Stimulated activated naive CD8-positive, alpha-beta T cell treated with anti-CD3 and anti-CD28 coated beads, Interleukin-15, amount 100 ng/mL, for 72 hours (primary cell): ENCODE measurements around the gene ANKRD11.
"Not testable (repeated sequence)": the region's sequence is repeated elsewhere in the genome, so short reads cannot be mapped to it uniquely, and the experiment has no call there.

Experiments used
- ATAC-seq: fragments of 150-1000 bp; cut with Tn5 transposase; 2 replicates; pipeline ENCODE4 v1.10.0; 2021; ENCODE audit warnings: mild to moderate bottlenecking, moderate library complexity
- DNase-seq, 2 donors: peaks; one replicate each; pipeline ENCODE4 v3.0.0; 2021 to 2022
- H3K27ac Mint-ChIP-seq, 2 donors: one replicate each; pipeline ENCODE4 v1.8.0; 2022; ENCODE audit warnings: mild to moderate bottlenecking in 2 of 2, mixed read lengths in 2 of 2, moderate library complexity in 2 of 2
- H3K27me3 Mint-ChIP-seq: one replicate; pipeline ENCODE4 v1.8.0; 2022; ENCODE audit warnings: mixed read lengths
- H3K4me1 Mint-ChIP-seq: one replicate; pipeline ENCODE4 v1.8.0; 2022; ENCODE audit warnings: mild to moderate bottlenecking, mixed read lengths
- H3K4me3 Mint-ChIP-seq, 2 donors: one replicate each; pipeline ENCODE4 v1.8.0; 2022; ENCODE audit warnings: mild to moderate bottlenecking in 2 of 2, mixed read lengths in 2 of 2, moderate library complexity in 1 of 2
- H3K9me3 Mint-ChIP-seq, 2 donors: one replicate each; pipeline ENCODE4 v1.8.0; 2022; ENCODE audit warnings: mixed read lengths in 2 of 2

ANKRD11 gene

DNA sequence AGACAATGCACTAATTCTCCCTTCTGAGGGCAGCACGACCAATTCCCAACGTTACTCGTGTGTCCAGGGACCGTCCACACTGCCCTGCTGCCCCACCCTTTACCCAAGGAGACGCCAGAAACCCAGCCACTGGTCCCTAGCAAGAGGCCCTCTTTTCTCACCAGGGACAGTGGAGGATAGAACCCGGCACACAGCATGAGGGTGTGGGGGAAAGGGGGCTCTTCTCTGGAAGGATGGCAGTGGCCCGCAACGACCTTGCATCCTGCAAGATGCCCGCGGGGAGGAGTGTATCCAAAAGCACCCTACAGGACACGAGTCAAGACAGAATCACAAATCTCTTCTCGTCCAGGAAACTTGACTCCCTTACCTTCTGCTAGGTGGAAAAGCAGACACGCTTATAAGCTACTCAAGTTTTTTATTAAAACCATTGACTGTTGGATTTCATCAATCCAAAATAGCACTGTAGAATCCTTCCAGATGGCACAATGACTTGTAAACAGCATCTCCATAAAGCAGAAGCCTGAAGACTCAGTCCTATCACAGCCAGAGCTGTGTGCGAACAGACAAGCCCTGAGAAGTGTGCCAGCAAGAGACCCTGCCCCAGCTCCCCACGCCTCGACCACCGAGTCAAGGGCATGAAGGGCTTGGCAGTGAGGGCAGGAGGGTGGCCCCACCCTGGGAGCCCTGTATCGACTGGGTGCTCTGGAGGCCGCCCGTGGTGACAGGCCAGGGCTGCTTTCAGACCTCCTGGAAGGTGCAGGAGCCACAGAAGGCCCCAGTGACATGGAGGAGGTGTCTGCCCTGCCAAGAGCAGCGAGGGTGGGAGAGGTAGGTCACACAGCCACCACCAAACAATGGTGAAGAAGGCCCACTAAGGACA, 103.8 kb downstream of the ANKRD11 start:
- H3K27ac Mint-ChIP-seq: peak overlapping the region; percentile 61 to 85
- H3K27me3 Mint-ChIP-seq: no peaks in the 10 kb centered on the region
- no peak overlapping the region for H3K4me3 Mint-ChIP-seq
- DNase-seq: no peak
- no peaks in the 10 kb centered on the region for H3K9me3 Mint-ChIP-seq
- ATAC-seq: no peak
- peaks cover 88% of the 10 kb centered on the region for H3K4me1 Mint-ChIP-seq

DNA sequence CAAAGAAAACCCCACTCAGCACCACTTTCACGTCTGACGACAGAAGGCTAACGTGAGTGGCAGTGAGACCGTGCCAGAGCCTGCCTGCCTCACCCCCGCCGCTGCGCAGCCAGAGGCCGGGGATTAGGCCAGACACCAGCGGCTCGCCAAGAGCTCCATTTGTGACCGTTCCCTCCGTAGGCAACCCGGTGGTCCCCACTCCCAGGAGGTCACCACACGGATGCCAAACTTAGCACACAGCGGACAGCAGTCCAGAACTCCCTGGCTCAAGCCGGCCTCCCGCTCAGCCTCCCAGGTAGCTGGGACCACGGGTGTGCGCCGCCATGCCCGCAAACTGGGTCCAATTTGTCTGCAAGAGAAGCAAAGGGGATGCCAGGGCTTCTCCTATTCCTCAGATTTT, 104.6 kb downstream of the ANKRD11 start:
- Mint-ChIP-seq H3K27me3 (no peaks in the 10 kb centered on the region), H3K9me3 (no peaks in the 10 kb centered on the region), H3K27ac (peak overlapping the region in 1 of 2 donors; percentile 27), H3K4me3 (no peak overlapping the region), H3K4me1 (peaks cover 88% of the 10 kb centered on the region)
- DNase-seq: no peak
- ATAC-seq: no peak

DNA sequence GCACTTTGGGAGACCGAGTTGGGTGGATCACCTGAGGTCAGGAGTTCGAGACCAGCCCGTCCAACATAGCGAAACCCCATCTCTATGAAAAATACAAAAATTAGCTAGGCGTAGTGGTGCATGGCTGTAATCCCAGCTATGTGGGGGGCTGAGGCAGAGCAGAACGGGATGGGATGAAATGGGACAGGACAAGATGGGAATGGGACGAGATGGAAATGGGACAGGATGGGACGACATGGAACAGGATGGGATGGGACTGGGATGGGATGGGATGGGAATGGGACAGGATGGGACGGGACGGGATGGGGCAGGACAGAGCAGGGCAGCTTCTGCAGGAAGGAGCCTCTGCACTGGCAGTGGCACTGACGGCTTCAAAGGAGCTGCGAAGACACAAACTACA, 106.1 kb downstream of the ANKRD11 start:
- H3K9me3 Mint-ChIP-seq: no peaks in the 10 kb centered on the region

DNA sequence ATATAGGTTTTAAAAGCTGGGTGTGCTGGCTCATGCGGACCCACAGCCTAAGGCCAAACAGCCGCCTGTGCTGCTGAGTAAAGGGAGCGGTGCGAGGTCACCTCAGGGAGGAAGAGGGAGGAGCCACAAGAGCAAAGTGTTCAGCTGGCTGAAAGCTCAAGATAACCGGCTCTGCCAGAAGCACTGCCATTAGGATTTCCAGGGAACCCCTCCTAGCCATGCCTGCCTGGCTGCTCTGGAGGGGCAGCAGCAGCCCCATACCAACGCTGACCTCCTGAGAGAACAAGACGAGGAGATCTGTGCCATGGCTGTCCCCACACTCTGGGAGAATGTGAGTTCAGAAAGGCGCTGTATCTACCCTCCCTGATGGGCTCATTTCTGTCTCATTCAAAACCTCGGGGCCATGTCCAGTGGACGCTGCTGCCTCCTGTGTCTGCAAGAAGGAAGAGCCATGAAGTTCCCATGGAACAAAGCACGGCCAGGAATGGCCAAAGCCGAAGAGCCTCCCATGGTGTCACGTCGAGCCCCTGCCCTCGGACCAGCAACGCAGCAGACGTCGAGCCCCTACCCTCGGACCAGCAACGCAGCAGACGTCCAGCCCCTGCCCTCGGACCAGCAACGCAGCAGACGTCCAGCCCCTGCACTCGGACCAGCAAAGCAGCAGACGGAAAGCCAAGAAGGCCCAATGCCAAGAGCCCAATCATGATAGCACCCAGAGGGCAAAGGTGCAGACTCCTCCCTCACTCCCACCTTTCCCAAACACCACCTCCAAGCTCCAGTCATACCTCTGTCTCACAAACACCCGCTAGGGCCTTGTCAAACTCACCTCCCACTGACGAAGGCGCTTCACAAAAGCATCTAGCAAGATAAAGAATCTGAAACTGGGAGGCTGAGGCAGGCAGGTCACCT, 107.0 kb downstream of the ANKRD11 start:
- ATAC-seq: peak; percentile 86
- Mint-ChIP-seq H3K27ac (peak overlapping the region; percentile 31 to 77), H3K4me3 (peak overlapping the region; percentile 59 to 76), H3K4me1 (peaks cover 96% of the 10 kb centered on the region), H3K9me3 (no peaks in the 10 kb centered on the region), H3K27me3 (no peaks in the 10 kb centered on the region)
- peak in 1 of 2 donors; percentile 30 for DNase-seq

More for the DNA sequence above, 106.1 kb downstream of the ANKRD11 start:
- Mint-ChIP-seq H3K4me3 (peak overlapping the region; percentile 48 to 76), H3K27ac (no peak overlapping the region), H3K27me3 (no peaks in the 10 kb centered on the region), H3K4me1 (peaks cover 96% of the 10 kb centered on the region)
- ATAC-seq (no peak), DNase-seq (no peak)

DNA sequence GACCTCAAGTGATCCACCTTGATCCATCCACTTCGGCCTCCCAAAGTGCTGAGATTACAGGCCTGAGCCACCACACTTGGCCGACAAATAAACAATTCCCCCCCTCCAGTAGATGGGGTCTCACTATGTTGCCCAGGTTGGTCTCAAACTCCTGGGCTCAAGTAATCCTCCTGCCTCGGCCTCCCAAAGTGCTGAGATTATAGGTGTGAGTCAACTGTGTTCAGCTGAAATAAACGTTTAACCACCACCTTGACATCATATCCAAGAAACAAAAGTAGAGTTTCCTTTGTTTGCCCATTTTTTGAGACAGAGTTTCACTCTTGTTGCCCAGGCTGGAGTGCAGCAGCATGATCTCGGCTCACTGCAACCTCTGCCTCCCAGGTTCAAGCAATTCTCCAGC, 107.8 kb downstream of the ANKRD11 start:
- peak overlapping the region; percentile 31 to 77 for H3K27ac Mint-ChIP-seq
- DNase-seq: not testable (repeated sequence)

DNA sequence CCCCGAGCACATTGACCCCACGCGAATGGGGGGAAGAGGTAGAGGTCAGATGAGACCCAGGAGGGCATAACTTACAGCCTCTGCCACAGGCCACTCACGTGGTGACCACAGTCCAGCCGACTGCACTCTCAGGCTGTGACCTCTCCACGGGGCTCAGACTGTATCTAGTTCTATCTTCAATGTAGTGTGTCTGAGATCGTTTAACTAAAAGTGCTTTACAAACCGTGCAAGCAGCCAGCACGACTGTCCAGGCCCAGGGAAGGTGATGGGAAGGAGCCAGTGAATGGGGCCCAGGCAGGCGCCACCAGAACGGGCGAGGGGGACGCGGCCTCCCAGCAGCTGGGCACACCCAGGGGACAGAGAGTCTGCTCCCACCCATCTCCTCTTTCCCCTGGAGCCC, 108.6 kb downstream of the ANKRD11 start:
- Mint-ChIP-seq H3K4me3 (no peak overlapping the region), H3K27me3 (no peaks in the 10 kb centered on the region), H3K27ac (peak overlapping the region; percentile 3 to 34), H3K4me1 (peaks cover 98% of the 10 kb centered on the region), H3K9me3 (no peaks in the 10 kb centered on the region)
- ATAC-seq: no peak
- no peak for DNase-seq

More for the DNA sequence above, 107.8 kb downstream of the ANKRD11 start:
- not testable (repeated sequence) for H3K9me3 Mint-ChIP-seq, H3K27me3 Mint-ChIP-seq
- Mint-ChIP-seq H3K4me1 (peaks cover 97% of the 10 kb centered on the region), H3K4me3 (peak overlapping the region in 1 of 2 donors; percentile 59)
- peak; percentile 64 for ATAC-seq

DNA sequence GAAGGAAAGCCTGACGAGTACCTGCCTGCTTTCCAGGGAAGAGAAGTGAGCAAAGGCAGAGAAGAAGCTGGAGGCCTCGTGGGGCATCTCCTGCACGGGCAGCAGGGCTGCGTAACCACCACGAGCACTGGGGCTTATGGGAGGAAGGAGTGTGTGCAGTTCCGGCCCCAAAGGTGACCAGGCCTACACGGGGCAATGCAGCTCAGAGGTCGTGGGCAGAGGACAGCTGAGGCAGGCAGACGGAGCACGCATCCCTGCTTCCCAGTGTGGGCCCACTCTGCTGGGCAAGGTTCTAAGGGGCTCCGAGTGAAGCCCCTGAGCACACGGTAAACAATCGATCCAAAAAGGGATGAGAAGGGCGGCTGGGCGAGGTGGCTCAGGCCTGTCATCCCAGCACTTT, 109.7 kb downstream of the ANKRD11 start:
- no peak for ATAC-seq
- peak overlapping the region in 1 of 2 donors; percentile 13 for H3K27ac Mint-ChIP-seq
- H3K9me3 Mint-ChIP-seq: no peaks in the 10 kb centered on the region
- H3K4me1 Mint-ChIP-seq: peaks cover 97% of the 10 kb centered on the region
- DNase-seq: no peak
- H3K27me3 Mint-ChIP-seq: no peaks in the 10 kb centered on the region
- H3K4me3 Mint-ChIP-seq: no peak overlapping the region

DNA sequence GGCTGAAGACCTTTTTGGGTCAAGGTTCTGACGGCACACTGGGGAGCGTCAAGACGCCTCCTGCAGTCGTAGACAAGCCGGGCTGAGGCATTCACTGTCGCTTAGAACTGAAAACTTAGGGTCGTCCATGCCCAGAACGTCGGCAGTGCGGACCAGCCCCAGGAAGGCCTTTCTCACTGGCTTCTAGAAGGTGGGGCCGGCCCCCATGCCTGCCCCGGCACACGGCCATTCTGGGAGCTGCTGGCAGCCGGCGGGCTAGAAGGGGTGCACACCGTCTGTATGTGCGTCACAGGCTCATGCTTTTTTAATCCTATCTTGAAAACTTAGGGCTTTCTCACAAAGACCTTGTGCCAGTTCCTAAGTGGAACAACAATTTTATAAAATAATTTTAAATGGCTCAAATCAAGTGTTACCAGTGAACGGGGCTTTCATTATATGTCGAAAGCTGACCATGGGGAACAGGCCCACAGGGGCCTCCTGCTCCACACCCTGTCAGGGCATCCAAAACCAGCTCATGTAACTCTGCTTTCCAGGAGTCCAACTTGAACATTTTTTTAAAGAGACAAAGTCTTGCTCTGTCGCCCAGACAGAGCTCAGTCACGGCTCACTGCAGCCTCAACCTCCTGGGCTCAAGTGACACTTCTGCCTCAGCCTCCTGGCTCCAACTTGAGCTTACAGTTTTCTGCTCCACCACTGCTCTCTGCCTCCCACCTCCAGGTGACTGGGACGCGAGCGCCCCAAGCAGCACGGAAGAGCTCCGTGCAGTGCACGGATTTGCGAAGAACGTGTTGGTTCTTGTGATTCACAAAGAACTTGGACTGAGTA, 111.2 kb downstream of the ANKRD11 start:
- ATAC-seq (no peak), DNase-seq (no peak)
- Mint-ChIP-seq H3K4me3 (peak overlapping the region in 1 of 2 donors; percentile 24), H3K27me3 (no peaks in the 10 kb centered on the region), H3K27ac (peak overlapping the region in 1 of 2 donors; percentile 78), H3K4me1 (peaks cover 91% of the 10 kb centered on the region), H3K9me3 (no peaks in the 10 kb centered on the region)

DNA sequence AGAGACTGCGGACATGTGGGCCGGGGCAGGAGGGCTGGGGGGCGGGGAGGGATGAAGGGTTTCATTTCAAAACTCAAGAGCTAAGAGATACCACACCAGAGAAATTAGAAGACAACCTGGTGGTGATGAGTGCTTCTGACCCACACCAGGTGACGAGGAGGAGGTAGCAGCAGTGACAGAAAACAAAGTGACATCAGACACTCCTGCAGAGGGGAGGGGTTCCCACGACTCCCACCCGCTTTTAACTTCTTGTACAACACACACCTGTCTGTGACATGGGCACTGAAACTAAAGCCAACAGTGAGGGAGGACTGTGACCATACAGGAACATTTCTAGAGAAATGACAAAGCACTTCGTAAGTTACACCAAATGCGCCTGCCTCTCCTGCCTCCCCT, 112.9 kb downstream of the ANKRD11 start:
- Mint-ChIP-seq H3K9me3 (no peaks in the 10 kb centered on the region), H3K4me1 (peaks cover 90% of the 10 kb centered on the region), H3K4me3 (no peak overlapping the region), H3K27me3 (no peaks in the 10 kb centered on the region), H3K27ac (no peak overlapping the region)
- DNase-seq (no peak), ATAC-seq (peak; percentile 67)

DNA sequence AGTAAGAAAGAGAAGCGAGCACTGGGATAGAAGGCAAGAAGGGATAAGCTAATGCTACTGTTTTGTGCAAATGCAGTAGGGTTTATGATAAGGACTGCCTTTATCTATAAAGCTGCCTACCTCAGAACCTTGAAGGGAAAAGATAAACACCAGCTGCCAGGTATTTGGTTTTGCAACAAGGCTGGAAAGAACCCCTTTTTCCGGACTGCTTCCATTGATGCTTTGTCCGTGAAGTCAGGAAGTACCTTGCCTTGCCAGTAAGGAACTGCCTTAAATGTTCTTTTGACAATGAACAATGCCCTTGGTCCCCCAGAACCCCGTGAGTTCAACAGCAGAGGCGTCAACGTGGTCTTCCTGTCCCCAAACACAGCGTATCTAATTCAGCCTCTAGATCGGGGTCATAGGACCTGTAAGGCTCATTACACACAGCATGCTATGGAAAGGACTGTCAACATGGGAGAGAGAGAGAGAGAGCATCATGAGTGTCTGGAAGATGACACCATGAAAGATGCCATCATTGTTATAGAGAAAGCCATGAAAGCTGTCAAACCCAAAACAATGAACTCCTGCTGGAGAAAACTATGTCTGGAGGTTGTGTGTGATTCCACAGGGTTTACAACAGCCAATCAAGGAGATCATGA, 113.4 kb downstream of the ANKRD11 start:
- peak overlapping the region in 1 of 2 donors; percentile 74 for H3K27ac Mint-ChIP-seq
- DNase-seq (no peak), ATAC-seq (peak; percentile 20)
- H3K27me3 Mint-ChIP-seq: no peaks in the 10 kb centered on the region
- no peaks in the 10 kb centered on the region for H3K9me3 Mint-ChIP-seq
- H3K4me3 Mint-ChIP-seq: no peak overlapping the region
- peaks cover 89% of the 10 kb centered on the region for H3K4me1 Mint-ChIP-seq

DNA sequence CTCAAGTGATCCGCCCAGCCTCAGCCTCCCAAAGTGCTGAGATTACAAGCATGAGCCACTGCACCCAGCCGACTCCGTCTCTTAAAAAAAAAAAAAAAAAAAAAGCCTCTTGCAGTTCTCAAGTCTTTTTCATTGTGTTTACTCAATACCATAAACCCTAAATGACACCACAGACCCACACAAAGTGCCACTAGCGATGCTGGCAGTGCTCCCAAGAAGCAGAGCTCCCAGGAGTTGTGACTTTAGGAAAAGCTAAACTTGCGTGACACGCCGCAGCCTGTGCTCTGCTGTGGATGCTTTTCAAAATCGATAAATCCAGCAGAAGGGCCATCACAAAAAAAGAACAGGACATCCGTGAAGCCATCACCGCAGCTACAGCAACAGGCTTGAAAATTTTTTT, 114.7 kb downstream of the ANKRD11 start:
- peak overlapping the region in 1 of 2 donors; percentile 75 for H3K27ac Mint-ChIP-seq
- no peaks in the 10 kb centered on the region for H3K27me3 Mint-ChIP-seq
- DNase-seq (no peak), ATAC-seq (no peak)
- H3K9me3 Mint-ChIP-seq: no peaks in the 10 kb centered on the region
- peaks cover 89% of the 10 kb centered on the region for H3K4me1 Mint-ChIP-seq
- H3K4me3 Mint-ChIP-seq: no peak overlapping the region

DNA sequence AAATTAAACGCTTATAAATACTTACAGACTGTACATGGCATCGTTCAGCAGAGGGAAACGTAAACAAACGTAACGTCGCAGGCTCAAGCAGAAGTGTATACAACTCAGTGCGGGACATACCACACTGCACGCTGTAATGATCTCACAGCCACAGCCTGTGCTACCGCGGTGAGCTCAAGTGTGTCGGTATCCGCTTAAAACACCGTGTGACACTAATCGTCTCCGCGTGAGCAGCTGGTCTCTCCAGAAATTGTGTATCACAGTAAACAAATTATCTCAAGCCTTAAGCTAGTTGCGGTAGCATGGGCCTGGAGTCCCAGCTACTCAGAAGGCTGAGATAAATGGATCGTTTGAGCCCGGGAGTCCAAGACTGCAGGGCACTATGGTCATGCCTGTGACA, 115.3 kb downstream of the ANKRD11 start:
- H3K27ac Mint-ChIP-seq: no peak overlapping the region
- no peaks in the 10 kb centered on the region for H3K9me3 Mint-ChIP-seq
- ATAC-seq: no peak
- no peak overlapping the region for H3K4me3 Mint-ChIP-seq
- DNase-seq: no peak
- peaks cover 89% of the 10 kb centered on the region for H3K4me1 Mint-ChIP-seq
- H3K27me3 Mint-ChIP-seq: no peaks in the 10 kb centered on the region

DNA sequence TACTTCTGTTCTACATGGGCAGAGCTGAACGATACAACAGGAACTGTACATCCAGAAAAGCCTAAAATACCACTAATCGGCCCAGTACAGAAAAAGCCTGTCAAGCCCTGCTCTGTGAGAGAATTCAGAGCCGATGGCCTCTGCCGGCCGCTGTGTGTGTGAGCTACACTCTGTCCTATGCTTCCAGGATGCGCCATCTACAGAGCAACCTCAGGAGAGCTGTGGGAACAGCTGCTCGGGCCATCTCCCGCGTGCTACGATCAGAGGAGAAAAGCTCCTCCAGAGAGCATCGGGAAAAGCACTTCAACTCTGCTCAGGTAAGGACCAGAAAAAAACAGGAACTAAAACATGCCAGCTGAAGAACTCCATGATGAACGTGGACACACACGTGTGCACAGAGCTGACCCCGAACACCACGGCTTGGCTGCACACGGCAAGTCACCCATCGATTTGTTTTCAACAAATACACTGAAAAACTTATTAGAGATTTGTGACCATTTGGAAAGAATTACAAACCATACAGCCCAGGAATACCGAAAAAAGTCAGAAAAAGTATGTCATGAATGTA, 115.9 kb downstream of the ANKRD11 start:
- Mint-ChIP-seq H3K27me3 (no peaks in the 10 kb centered on the region), H3K27ac (peak overlapping the region in 1 of 2 donors; percentile 67), H3K4me1 (peaks cover 89% of the 10 kb centered on the region), H3K9me3 (no peaks in the 10 kb centered on the region), H3K4me3 (no peak overlapping the region)
- ATAC-seq: no peak
- DNase-seq: no peak

DNA sequence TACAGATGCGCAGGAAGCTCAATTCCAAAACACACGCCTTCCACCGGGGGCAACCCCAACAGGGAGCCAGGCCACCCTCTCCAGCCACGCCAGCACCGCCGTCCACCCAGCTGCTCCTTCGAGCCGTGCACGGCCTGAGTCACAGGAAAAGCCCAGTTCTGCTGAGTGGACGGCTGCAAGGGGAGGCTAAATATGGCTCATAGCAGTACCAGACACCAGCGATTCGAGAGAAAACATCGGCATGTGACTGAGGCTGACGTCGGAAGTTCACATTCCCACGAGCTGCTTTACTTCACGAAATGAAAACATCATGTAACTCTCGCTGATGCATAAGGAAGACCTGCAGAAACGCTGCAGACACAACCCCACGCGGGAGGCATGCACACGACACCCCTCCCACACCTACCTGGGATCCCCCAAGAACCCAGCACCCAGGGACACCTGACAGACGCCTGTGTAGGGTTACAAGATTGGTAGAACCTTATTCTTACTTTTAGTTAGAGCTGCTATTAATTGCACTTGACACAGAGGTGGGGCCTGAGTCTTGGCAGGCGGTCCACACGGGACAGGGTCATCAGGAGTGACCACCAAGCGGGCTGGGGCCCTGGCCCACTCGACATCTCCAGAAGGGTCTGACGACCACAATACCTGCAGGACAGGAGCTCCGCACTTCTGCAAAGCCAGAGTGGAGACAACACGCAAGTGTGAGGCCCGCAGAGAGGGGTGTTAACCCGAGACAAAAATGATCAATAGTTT, 116.8 kb downstream of the ANKRD11 start:
- Mint-ChIP-seq H3K27ac (no peak overlapping the region), H3K9me3 (no peaks in the 10 kb centered on the region), H3K4me3 (no peak overlapping the region), H3K27me3 (no peaks in the 10 kb centered on the region), H3K4me1 (peaks cover 89% of the 10 kb centered on the region)
- ATAC-seq (no peak), DNase-seq (no peak)
